DOHH2 (cell line): Measurements from ENCODE around the gene EDAR.

Experiments
- H3F3A ChIP-seq: fragments of 200-600 bp; sonication (generic), shearing (Covaris generic); 2 replicates; pipeline ENCODE4 v1.6.0; 2016; ENCODE audit warnings: antibody characterized with exemption, mild to moderate bottlenecking; ENCODE audit not compliant: control insufficient read depth, insufficient read depth
- H3K27ac ChIP-seq: fragments of 200-600 bp; sonication (generic); 2 replicates; pipeline ENCODE4 v1.5.1; 2014; ENCODE audit warnings: low read depth, mild to moderate bottlenecking, low read length, moderate library complexity
- H3K27me3 ChIP-seq: fragments of 200-600 bp; sonication (generic); 2 replicates; pipeline ENCODE4 v1.6.1; 2014; ENCODE audit warnings: mild to moderate bottlenecking, low read length, mixed read lengths; ENCODE audit not compliant: control insufficient read depth
- H3K36me3 ChIP-seq: fragments of 200-600 bp; sonication (generic); 2 replicates; pipeline ENCODE4 v1.6.1; 2014; ENCODE audit warnings: mild to moderate bottlenecking, low read length, moderate library complexity, mixed read lengths; ENCODE audit not compliant: control insufficient read depth
- H3K4me1 ChIP-seq: fragments of 200-600 bp; sonication (generic); 2 replicates; pipeline ENCODE4 v1.6.1; 2014; ENCODE audit warnings: mild to moderate bottlenecking, low read length, mixed read lengths; ENCODE audit not compliant: control insufficient read depth
- H3K4me2 ChIP-seq: fragments of 200-600 bp; sonication (generic); 2 replicates; pipeline ENCODE4 v1.6.0; 2014; ENCODE audit warnings: mild to moderate bottlenecking, low read length, moderate library complexity
- H3K4me3 ChIP-seq: fragments of 200-600 bp; sonication (generic); 2 replicates; pipeline ENCODE4 v1.5.1; 2014; ENCODE audit warnings: mild to moderate bottlenecking, low read length, mixed read lengths
- H3K79me2 ChIP-seq: fragments of 200-600 bp; sonication (generic); 2 replicates; pipeline ENCODE4 v1.6.1; 2014; ENCODE audit warnings: mild to moderate bottlenecking, low read length, mixed read lengths; ENCODE audit not compliant: control insufficient read depth
- H3K9me2 ChIP-seq: fragments of 200-600 bp; sonication (generic); replicated peaks from 2 replicates; pipeline ENCODE4 v1.6.1; 2014; ENCODE audit warnings: mild to moderate bottlenecking, low read length, mixed read lengths; ENCODE audit not compliant: control insufficient read depth
- H3K9me3 ChIP-seq: fragments of 200-600 bp; sonication (generic); 2 replicates; pipeline ENCODE4 v1.6.1; 2014; ENCODE audit warnings: antibody characterized with exemption, low read length, mixed read lengths; ENCODE audit not compliant: control insufficient read depth, insufficient read depth
- H4K20me1 ChIP-seq: fragments of 200-600 bp; sonication (generic); 2 replicates; pipeline ENCODE4 v1.6.0; 2014; ENCODE audit warnings: low read depth, mild to moderate bottlenecking, antibody characterized with exemption, low read length, moderate library complexity; ENCODE audit not compliant: control insufficient read depth, insufficient read depth
- CTCF ChIP-seq: fragments of 200-600 bp; sonication (generic); IDR thresholded peaks from one replicate; pipeline ENCODE4 v1.5.1; 2014; ENCODE audit warnings: antibody characterized with exemption, mild to moderate bottlenecking, low read depth, low read length; ENCODE audit not compliant: poor library complexity, severe bottlenecking
- EZH2phosphoT487 ChIP-seq: fragments of 200-600 bp; sonication (generic); IDR thresholded peaks from 2 replicates; pipeline ENCODE4 v1.6.1; 2017; ENCODE audit warnings: borderline replicate concordance, mild to moderate bottlenecking, antibody characterized with exemption, low read length, moderate library complexity, mixed read lengths

The EDAR gene

GRCh38 chr2:108910541-108911396 is 78.3 kb downstream of the EDAR start:
- H3K9me2 ChIP-seq = no peaks in the 10 kb centered on the region
- no peaks in the 10 kb centered on the region for H3K27me3 ChIP-seq
- H3K4me2 ChIP-seq = no peak overlapping the region
- H3K4me1 ChIP-seq = no peaks in the 10 kb centered on the region
- H3K36me3 ChIP-seq = no peaks in the 10 kb centered on the region
- no peak overlapping the region for H3K27ac ChIP-seq
- no peaks in the 10 kb centered on the region for H3K79me2 ChIP-seq
- H3F3A ChIP-seq = no peaks in the 10 kb centered on the region
- H4K20me1 ChIP-seq = no peaks in the 10 kb centered on the region
- no peaks in the 10 kb centered on the region for H3K9me3 ChIP-seq
- no peak for TF ChIP-seq EZH2phosphoT487
- no peak for TF ChIP-seq CTCF
- H3K4me3 ChIP-seq = no peak overlapping the region

GRCh38 chr2:108910011-108910431 is 79.0 kb downstream of the EDAR start:
- H3K79me2 ChIP-seq = no peaks in the 10 kb centered on the region
- H3K4me3 ChIP-seq = no peak overlapping the region
- H3F3A ChIP-seq = no peaks in the 10 kb centered on the region
- H3K27me3 ChIP-seq = no peaks in the 10 kb centered on the region
- no peaks in the 10 kb centered on the region for H4K20me1 ChIP-seq
- H3K4me2 ChIP-seq = no peak overlapping the region
- TF ChIP-seq EZH2phosphoT487 = no peak
- TF ChIP-seq CTCF = no peak
- no peaks in the 10 kb centered on the region for H3K4me1 ChIP-seq
- no peak overlapping the region for H3K27ac ChIP-seq
- no peaks in the 10 kb centered on the region for H3K9me2 ChIP-seq
- no peaks in the 10 kb centered on the region for H3K9me3 ChIP-seq
- no peaks in the 10 kb centered on the region for H3K36me3 ChIP-seq

- Histone ChIP-seq H4K20me1 (no peaks in the 10 kb centered on the region), H3K4me3 (no peak overlapping the region), H3K4me1 (no peaks in the 10 kb centered on the region), H3K36me3 (no peaks in the 10 kb centered on the region), H3F3A (no peaks in the 10 kb centered on the region), H3K9me3 (no peaks in the 10 kb centered on the region), H3K4me2 (no peak overlapping the region), H3K27me3 (no peaks in the 10 kb centered on the region), H3K9me2 (no peaks in the 10 kb centered on the region), H3K27ac (no peak overlapping the region), H3K79me2 (no peaks in the 10 kb centered on the region)
- no peak for TF ChIP-seq CTCF
- TF ChIP-seq EZH2phosphoT487 = no peak
Measured at GRCh38 chr2:108909275-108909823, 79.7 kb downstream of the EDAR start.
